IPS-15b (cell line): ENCODE results near the gene GYG1.
"Not testable (repeated sequence)": the region's sequence is repeated elsewhere in the genome, so short reads cannot be mapped to it uniquely, and the experiment has no call there.

ENCODE experiments used
- H3K27me3 ChIP-seq: one replicate; pipeline ENCODE4 v1.6.1; 2013; ENCODE audit warnings: low read length; ENCODE audit not compliant: control insufficient read depth, insufficient read depth
- H3K36me3 ChIP-seq: one replicate; pipeline ENCODE4 v1.6.1; 2013; ENCODE audit warnings: low read length; ENCODE audit not compliant: control insufficient read depth, insufficient read depth
- H3K4me1 ChIP-seq: one replicate; pipeline ENCODE4 v1.6.1; 2013; ENCODE audit warnings: mild to moderate bottlenecking, low read length; ENCODE audit not compliant: control insufficient read depth, insufficient read depth
- H3K4me3 ChIP-seq: one replicate; pipeline ENCODE4 v1.5.1; 2013; ENCODE audit warnings: low read depth, low read length
- H3K9ac ChIP-seq: one replicate; pipeline ENCODE4 v1.6.1; 2013; ENCODE audit warnings: low read depth, mild to moderate bottlenecking, low read length
- H3K9me3 ChIP-seq: one replicate; pipeline ENCODE4 v1.6.1; 2013; ENCODE audit warnings: mild to moderate bottlenecking, low read length; ENCODE audit not compliant: control insufficient read depth, insufficient read depth

The GYG1 gene

GRCh38 chr3:148958696-148959095 lies 32.6 kb upstream of the GYG1 start:
- Histone ChIP-seq H3K27me3 (no peaks in the 10 kb centered on the region), H3K36me3 (no peaks in the 10 kb centered on the region), H3K9ac (no peak overlapping the region), H3K9me3 (no peaks in the 10 kb centered on the region), H3K4me3 (no peak overlapping the region), H3K4me1 (peaks cover 5% of the 10 kb centered on the region)

GRCh38 chr3:148962513-148962912 lies 28.8 kb upstream of the GYG1 start:
- Histone ChIP-seq H3K36me3 (no peaks in the 10 kb centered on the region), H3K9ac (no peak overlapping the region), H3K27me3 (no peaks in the 10 kb centered on the region), H3K9me3 (no peaks in the 10 kb centered on the region), H3K4me3 (no peak overlapping the region), H3K4me1 (no peaks in the 10 kb centered on the region)

GRCh38 chr3:148964809-148965208 lies 26.5 kb upstream of the GYG1 start:
- H3K27me3 ChIP-seq: no peaks in the 10 kb centered on the region
- H3K4me1 ChIP-seq: no peaks in the 10 kb centered on the region
- no peak overlapping the region for H3K4me3 ChIP-seq
- H3K36me3 ChIP-seq: no peaks in the 10 kb centered on the region
- no peak overlapping the region for H3K9ac ChIP-seq
- no peaks in the 10 kb centered on the region for H3K9me3 ChIP-seq

GRCh38 chr3:148968321-148968720 lies 23.0 kb upstream of the GYG1 start:
- H3K9ac ChIP-seq: no peak overlapping the region
- H3K36me3 ChIP-seq: no peaks in the 10 kb centered on the region
- H3K4me3 ChIP-seq: no peak overlapping the region
- H3K9me3 ChIP-seq: no peaks in the 10 kb centered on the region
- H3K4me1 ChIP-seq: no peaks in the 10 kb centered on the region
- no peaks in the 10 kb centered on the region for H3K27me3 ChIP-seq

- no peaks in the 10 kb centered on the region for H3K36me3 ChIP-seq
- H3K4me3 ChIP-seq: no peak overlapping the region
- no peaks in the 10 kb centered on the region for H3K4me1 ChIP-seq
- no peaks in the 10 kb centered on the region for H3K27me3 ChIP-seq
- H3K9ac ChIP-seq: no peak overlapping the region
- H3K9me3 ChIP-seq: no peaks in the 10 kb centered on the region
Observed at GRCh38 chr3:148970271-148970670, 21.1 kb upstream of the GYG1 start.

- no peaks in the 10 kb centered on the region for H3K36me3 ChIP-seq
Observed at GRCh38 chr3:148971401-148972163, 19.8 kb upstream of the GYG1 start.

GRCh38 chr3:148974726-148975125 lies 16.6 kb upstream of the GYG1 start:
- H3K4me1 ChIP-seq: no peaks in the 10 kb centered on the region
- no peaks in the 10 kb centered on the region for H3K9me3 ChIP-seq
- H3K4me3 ChIP-seq: no peak overlapping the region
- no peaks in the 10 kb centered on the region for H3K36me3 ChIP-seq
- H3K9ac ChIP-seq: no peak overlapping the region
- H3K27me3 ChIP-seq: no peaks in the 10 kb centered on the region

More at GRCh38 chr3:148971401-148972163, 19.8 kb upstream of the GYG1 start:
- Histone ChIP-seq H3K9me3 (no peaks in the 10 kb centered on the region), H3K4me1 (no peaks in the 10 kb centered on the region), H3K27me3 (no peaks in the 10 kb centered on the region), H3K9ac (no peak overlapping the region), H3K4me3 (no peak overlapping the region)

- Histone ChIP-seq H3K36me3 (no peaks in the 10 kb centered on the region), H3K4me3 (no peak overlapping the region), H3K4me1 (no peaks in the 10 kb centered on the region), H3K9ac (no peak overlapping the region), H3K27me3 (no peaks in the 10 kb centered on the region), H3K9me3 (no peaks in the 10 kb centered on the region)
Observed at GRCh38 chr3:148975248-148975647, 16.1 kb upstream of the GYG1 start.

GRCh38 chr3:148975696-148976095 lies 15.6 kb upstream of the GYG1 start:
- no peaks in the 10 kb centered on the region for H3K4me1 ChIP-seq
- no peak overlapping the region for H3K4me3 ChIP-seq
- no peaks in the 10 kb centered on the region for H3K27me3 ChIP-seq
- no peaks in the 10 kb centered on the region for H3K36me3 ChIP-seq
- no peaks in the 10 kb centered on the region for H3K9me3 ChIP-seq
- H3K9ac ChIP-seq: no peak overlapping the region

GRCh38 chr3:148981273-148981672 lies 10.1 kb upstream of the GYG1 start:
- Histone ChIP-seq H3K36me3 (no peaks in the 10 kb centered on the region), H3K9me3 (no peaks in the 10 kb centered on the region), H3K9ac (no peak overlapping the region), H3K27me3 (no peaks in the 10 kb centered on the region), H3K4me1 (no peaks in the 10 kb centered on the region), H3K4me3 (no peak overlapping the region)

GRCh38 chr3:148987551-148987950 lies 3.8 kb upstream of the GYG1 start:
- not testable (repeated sequence) for H3K9ac ChIP-seq, H3K4me3 ChIP-seq, H3K4me1 ChIP-seq, H3K9me3 ChIP-seq, H3K36me3 ChIP-seq, H3K27me3 ChIP-seq

- Histone ChIP-seq H3K27me3 (peaks cover 9% of the 10 kb centered on the region), H3K4me1 (no peaks in the 10 kb centered on the region), H3K9me3 (no peaks in the 10 kb centered on the region), H3K9ac (no peak overlapping the region), H3K36me3 (no peaks in the 10 kb centered on the region), H3K4me3 (no peak overlapping the region)
Observed at GRCh38 chr3:148990236-148990635, 1.1 kb upstream of the GYG1 start.
